D721Med (cell line): ENCODE measurements around the gene CENPX.

ENCODE experiments used
- DNase-seq: peaks from one replicate; pipeline ENCODE4 v3.0.0; 2011; ENCODE audit warnings: low spot score; ENCODE audit not compliant: insufficient read length
- FAIRE-seq: peaks from 2 replicates; lab custom pipeline; 2011; peaks lifted over from hg19 to GRCh38; lab: Jason Lieb, UNC
- TF ChIP-seq, protein P1 (sequence below): IDR thresholded peaks from 2 replicates; pipeline ENCODE4 v1.5.1; 2012; ENCODE audit warnings: mild to moderate bottlenecking, control low read depth; ENCODE audit not compliant: insufficient read depth; ENCODE audit errors: missing control alignments

CENPX gene

DNA sequence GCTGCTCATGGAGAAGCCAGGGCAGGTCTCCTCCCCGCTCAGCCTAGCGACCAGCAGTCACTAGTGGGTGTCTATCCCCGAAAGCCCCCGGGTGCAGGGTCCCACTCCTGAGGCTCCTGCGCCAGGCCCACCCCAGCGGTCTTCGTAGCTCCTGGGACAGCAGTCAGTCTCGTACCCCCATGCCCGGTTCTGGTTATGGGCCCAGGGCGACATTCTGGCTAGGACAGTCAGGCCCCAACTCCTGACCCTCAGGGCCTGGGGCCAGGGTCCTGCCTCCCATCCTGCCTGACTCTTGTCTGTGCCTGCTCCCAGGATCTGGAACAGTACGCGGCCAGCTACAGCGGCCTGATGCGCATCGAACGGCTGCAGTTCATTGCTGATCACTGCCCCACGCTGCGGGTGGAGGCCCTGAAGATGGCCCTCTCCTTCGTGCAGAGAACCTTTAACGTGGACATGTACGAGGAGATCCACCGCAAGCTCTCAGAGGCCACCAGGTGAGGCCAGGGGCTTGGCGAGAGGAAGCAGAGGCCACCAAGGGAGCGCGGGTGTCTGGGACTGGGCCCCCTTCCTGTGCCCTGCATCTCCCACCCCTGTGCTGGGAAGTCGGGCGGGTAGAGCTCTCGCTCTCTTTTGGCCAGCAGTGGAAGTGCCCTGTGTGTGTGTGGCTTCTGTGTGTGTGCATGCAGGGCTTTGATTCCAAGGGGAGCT is 31.0 kb upstream of the CENPX start:
- DNase-seq: no peak
- TF ChIP-seq, protein P1, sequence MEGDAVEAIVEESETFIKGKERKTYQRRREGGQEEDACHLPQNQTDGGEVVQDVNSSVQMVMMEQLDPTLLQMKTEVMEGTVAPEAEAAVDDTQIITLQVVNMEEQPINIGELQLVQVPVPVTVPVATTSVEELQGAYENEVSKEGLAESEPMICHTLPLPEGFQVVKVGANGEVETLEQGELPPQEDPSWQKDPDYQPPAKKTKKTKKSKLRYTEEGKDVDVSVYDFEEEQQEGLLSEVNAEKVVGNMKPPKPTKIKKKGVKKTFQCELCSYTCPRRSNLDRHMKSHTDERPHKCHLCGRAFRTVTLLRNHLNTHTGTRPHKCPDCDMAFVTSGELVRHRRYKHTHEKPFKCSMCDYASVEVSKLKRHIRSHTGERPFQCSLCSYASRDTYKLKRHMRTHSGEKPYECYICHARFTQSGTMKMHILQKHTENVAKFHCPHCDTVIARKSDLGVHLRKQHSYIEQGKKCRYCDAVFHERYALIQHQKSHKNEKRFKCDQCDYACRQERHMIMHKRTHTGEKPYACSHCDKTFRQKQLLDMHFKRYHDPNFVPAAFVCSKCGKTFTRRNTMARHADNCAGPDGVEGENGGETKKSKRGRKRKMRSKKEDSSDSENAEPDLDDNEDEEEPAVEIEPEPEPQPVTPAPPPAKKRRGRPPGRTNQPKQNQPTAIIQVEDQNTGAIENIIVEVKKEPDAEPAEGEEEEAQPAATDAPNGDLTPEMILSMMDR: no peak
- no peak for FAIRE-seq

DNA sequence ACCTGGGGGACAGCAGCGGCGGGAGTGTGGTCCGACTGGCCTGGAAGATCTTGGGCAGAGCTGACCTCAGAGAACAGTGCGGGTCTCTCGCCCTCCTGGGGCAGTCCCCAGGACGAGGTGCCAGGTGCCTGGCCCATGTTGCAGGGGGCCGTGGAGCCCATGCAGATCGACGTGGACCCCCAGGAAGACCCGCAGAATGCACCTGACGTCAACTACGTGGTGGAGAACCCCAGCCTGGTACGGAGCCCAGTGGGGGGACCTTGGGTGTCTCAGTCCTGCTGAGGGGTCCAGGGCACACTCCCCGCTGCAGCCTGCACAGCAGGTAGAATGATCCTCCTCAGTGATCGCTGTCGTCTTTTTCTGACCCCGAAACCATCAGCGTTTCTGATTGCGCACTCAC is 30.5 kb upstream of the CENPX start:
- DNase-seq (no peak), FAIRE-seq (no peak)
- TF ChIP-seq, protein P1: no peak

DNA sequence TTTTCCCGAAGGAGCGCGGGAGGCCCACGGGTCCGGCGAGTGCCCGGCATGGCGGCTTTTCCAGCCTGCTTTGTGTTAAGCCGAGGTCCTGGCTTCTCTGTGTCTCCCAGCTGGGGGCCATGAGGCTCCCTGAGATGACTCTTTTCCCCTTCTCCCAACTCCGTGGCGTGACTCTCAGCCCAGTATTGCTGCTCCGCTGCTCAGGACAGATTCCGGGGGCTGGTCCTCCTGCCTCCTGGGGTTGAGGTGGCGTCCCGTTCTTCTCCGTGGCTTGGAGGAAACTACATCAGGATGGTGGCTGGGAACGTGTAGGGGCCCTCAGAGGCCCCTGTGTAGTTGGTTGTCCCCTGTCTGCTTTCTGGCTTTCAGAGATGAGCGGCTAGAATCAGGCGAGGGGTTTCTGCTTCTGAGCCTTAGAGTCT is 30.0 kb upstream of the CENPX start:
- TF ChIP-seq, protein P1: no peak
- no peak for FAIRE-seq
- DNase-seq: no peak

DNA sequence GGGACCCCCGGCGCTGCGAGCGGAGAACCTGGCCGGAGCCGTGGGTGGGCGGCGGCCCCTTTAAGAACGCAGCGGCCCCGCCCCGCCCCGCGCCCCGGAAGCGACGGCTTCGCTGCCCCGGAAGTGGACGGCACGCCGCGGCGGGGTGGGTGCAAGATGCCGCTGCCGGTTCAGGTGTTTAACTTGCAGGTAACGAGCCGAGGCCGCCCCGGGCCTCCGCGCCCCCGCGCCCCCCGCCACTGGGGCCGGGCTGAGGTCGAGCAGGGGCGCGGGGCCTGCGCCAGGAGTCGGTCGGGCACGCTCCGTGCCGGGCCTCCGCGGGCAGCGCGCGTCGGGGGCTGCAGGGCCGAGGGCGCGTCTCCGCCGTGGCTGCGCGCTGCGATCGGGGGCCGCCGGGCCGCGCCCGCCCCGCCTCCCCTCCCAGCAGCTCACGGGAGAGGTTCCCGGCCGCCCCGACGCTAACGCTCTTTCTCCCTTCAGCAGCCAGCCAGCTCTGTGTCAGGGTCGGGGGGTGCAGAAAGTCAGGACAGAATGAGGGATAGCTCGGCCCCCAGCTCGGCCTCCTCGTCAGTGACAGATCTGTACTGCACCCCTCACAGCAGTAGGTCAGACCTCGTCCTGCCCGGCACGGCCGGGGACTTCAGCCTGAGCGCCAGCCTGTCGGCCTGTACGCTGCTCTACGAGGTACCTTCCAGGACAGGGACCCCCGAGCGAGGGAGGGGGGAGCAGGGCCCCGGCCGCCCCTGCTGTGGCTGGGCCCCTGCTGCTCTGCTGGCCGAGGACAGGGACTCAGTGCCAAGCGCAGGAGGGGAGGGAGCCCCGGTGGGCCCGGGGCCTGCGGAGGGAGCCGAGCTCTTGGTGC is 29.3 kb upstream of the CENPX start, which contains the start of the genes GPS1 and RFNG:
GPS1 (plus strand) TSS at position 123 of the 862 bp plus-strand sequence; CDS start at position 157, 34 bp downstream.
RFNG (minus strand) TSS at position 36 of the 862 bp plus-strand sequence. CDS start 45 bp downstream, outside the sequence.
- DNase-seq (peak; percentile 96), FAIRE-seq (no peak)
- TF ChIP-seq, protein P1: no peak

DNA sequence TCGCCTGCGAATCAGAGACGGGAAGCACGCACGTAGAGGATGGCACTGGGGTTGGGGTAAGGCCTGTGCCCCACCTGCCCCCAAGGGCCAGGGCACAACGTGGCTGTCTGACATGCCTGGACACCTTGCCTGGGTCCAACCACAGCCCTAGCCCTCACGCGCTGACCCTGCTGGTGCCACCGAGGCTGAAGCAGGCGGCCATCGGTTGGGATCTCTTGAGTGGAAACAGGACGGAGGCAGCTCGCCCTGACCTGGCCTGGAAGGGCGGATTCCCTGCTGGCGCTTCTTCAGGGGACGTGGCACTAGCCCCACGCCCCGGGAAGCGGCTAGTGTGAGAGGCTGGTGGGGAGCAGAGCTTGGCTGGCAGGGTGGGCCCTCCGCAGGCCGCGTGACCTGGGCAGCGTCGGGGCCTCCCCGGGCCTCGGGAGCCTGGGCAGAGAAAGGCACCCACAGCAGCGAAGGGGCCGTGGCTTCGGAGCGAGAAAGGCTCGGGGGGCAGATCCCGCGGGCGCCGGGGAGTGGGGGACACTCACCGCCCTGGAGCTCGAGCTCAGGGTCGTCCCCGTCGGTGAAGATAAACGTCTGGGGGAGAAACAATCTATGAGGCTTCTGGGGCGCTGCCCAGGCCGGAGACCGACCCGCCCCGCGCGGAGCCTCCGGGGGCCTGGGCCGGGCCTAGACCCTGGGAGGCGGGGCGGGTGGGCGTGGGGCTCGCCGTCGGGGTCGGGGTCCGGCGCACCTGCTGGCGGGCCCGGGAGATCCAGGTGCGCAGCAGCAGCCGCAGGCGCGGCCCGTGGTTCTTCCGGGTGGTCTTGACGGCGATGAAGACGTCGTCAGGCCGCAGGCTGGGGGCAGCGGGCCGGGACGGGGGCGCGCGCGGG is 28.3 kb upstream of the CENPX start:
- FAIRE-seq: no peak
- TF ChIP-seq, protein P1: no peak
- no peak for DNase-seq

DNA sequence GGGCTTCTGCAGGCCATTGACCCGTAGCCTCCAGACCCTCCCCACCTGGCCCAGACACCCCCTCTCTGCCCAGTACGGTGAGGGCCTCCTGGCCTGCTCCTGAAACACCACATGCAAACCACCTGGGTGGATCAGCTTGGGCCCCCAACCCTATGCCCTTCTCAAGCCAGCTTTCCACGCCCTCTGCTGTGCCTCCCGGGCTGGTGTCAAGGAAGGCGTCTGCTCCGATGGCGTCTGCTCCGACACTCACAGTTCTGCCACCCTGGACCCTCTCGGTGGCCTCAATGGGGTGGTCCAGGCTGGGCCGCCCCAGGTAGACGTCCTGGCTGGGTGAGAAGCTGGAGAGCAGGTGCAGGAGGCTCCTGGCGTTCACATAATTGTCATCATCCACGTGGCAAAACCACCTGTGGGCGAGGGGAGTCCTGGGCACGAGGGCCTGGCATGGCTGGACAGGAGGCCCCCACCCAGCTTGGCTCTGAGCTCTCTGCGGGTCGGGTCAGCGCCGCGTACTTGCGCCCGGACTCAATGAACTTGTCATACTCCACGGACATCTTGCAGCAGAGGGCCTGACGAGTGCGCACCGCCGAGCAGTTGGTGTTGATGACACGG is 27.6 kb upstream of the CENPX start:
- DNase-seq (no peak), FAIRE-seq (no peak)
- TF ChIP-seq, protein P1: no peak
